Activated CD4-positive, CD25-positive, alpha-beta regulatory T cell treated with anti-CD3 and anti-CD28 coated beads, Interleukin-2, amount 50 U/mL, for 16 hours (primary cell): ENCODE measurements around the gene PARVB.

Source experiments
- DNase-seq: peaks from one replicate; pipeline ENCODE4 v3.0.0-alpha.2; 2020; ENCODE audit warnings: low read depth, low spot score

The PARVB gene

GRCh38 chr22:44024288-44024921 lies at the start of gene PARVB:
Gene PARVB, plus strand, starts transcription at chr22:44024302. Its CDS starts 38 bp downstream, at chr22:44024340.
- no peak for DNase-seq

GRCh38 chr22:43975041-43975440 lies 49.1 kb upstream of the PARVB start:
- no peak for DNase-seq

GRCh38 chr22:43976861-43977795 lies 47.0 kb upstream of the PARVB start:
- no peak for DNase-seq

GRCh38 chr22:43978558-43978957 lies 45.5 kb upstream of the PARVB start:
- no peak for DNase-seq

- DNase-seq, result no peak
Observed at GRCh38 chr22:43980579-43980978, 43.5 kb upstream of the PARVB start.

GRCh38 chr22:43980996-43981395 lies 43.1 kb upstream of the PARVB start:
- no peak for DNase-seq

- no peak for DNase-seq
Observed at GRCh38 chr22:43983808-43984207, 40.3 kb upstream of the PARVB start.

GRCh38 chr22:43985532-43985931 lies 38.6 kb upstream of the PARVB start:
- no peak for DNase-seq

- no peak for DNase-seq
Observed at GRCh38 chr22:43988116-43988820, 35.8 kb upstream of the PARVB start.

- no peak for DNase-seq
Observed at GRCh38 chr22:43988960-43989359, 35.1 kb upstream of the PARVB start.

- no peak for DNase-seq
Observed at GRCh38 chr22:43990044-43990443, 34.1 kb upstream of the PARVB start.

GRCh38 chr22:43991316-43992020 lies 32.6 kb upstream of the PARVB start:
- no peak for DNase-seq

- DNase-seq, result no peak
Observed at GRCh38 chr22:43992331-43992821, 31.7 kb upstream of the PARVB start.

GRCh38 chr22:43993072-43993760 lies 30.9 kb upstream of the PARVB start:
- no peak for DNase-seq

GRCh38 chr22:43994006-43994405 lies 30.1 kb upstream of the PARVB start:
- DNase-seq, result no peak

- DNase-seq, result no peak
Observed at GRCh38 chr22:43994416-43994815, 29.7 kb upstream of the PARVB start.

- no peak for DNase-seq
Observed at GRCh38 chr22:43995057-43995685, 28.9 kb upstream of the PARVB start.

- DNase-seq, result no peak
Observed at GRCh38 chr22:43995798-43996169, 28.3 kb upstream of the PARVB start.

- DNase-seq, result peak; percentile 34
Observed at GRCh38 chr22:43996170-43996980, 27.7 kb upstream of the PARVB start.

- DNase-seq, result no peak
Observed at GRCh38 chr22:43996981-43997265, 27.2 kb upstream of the PARVB start.
